ENCODE results near the gene IL21R.
"Not testable (repeated sequence)": the region's sequence is repeated elsewhere in the genome, so short reads cannot be mapped to it uniquely, and the experiment has no call there.

The IL21R gene

DNA sequence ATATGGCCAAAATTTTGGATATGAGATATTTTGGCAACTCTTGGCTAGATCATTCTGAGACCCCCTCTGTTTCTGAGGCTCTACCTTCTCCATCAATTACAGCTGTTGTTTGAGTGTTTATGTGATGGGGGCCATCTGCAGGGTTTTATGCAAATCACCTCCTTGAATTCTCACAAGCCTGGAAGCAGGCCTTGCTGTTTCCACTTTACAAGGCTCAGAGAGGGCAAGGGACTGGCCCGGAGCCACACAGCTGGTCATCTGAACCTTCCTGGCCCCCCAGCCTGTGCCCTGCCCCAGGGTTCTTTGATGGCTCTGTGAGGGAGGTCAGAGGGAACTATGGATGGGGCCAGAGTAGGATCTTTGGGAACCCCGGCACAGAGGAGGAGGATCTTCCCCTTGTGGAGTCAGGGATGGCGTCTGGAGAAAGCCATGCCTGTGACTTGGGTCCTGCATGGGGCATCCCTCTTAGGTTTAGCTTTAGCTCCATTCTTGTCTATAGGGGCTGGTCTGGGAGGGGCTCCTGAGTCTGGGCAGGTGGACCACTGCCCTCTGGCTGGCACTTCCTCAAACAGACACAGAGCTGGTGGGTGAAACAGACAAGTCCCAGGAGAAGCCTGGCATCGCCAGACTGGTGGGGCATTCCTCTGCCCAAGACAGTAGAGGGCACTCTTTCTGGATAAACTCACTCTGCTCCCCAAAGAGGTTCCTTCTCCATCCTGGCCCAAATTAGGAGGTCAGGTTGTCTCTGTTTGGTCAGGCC lies 26.2 kb downstream of the IL21R start:
- DNase-seq: no peak

DNA sequence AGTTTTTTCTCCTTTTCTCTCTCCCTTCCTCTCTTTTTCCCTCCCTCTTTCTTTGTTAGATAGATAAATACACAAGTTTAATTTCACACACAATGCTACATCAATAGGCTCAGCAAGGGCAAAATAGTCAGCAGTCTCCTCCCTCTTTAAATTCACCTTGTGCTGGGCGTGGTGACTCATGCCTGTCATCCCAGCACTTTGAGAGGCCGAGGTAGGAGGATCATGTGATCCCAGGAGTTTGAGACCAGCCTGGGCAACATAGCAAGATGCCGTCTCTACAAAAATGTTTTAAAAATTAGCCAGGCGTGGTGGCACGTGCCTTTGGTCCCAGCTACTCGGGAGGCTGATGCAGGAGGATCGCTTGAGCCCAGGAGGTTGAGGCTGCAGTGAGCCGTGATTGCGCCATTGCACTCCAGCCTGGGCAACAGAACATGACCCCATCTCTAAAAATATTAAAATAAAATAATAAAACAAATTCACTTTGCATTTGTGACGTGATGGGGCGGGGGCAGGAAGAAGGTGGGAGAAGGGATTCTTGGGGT lies 27.4 kb downstream of the IL21R start:
- DNase-seq: no peak

DNA sequence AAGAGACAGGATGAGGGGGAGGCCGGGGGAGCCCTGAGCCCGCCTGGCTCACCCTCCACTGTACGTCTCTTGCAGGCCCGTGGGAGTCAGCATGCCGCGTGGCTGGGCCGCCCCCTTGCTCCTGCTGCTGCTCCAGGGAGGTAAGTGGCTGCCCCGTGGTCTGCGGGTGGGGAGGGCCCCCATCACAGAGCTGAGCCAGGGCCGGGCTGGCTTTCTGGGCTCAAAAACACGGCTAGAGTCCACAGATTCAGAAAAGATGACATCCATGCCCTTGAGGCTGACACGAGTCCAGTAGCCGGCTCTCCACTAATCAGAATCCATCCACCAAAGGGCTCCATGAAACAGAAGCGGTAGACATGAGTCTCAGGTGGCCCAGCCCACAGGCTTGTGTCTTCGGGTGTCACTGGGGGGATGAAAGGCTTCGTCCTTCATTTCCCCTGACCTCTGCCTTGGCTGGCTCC lies 28.0 kb downstream of the IL21R start:
- DNase-seq: no peak

DNA sequence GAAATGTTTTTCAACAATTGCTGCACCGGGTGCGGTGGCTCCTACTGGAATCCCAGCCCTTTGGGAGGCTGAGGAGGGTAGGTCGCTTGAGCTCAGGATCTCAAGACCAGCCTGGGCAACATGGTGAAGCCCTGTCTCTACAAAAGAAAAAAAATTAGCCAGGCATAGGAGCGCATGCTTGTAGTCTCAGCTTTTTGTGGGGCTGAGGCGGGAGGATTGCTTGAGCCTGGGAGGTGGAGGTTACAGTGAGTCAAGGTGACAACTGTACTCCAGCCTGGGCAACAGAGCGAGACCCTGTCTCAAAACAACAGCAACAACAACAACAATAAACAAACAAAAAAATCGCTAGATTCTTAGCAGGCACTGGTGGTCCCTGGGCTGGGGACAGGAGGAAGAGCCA lies 28.5 kb downstream of the IL21R start:
- DNase-seq: no peak

DNA sequence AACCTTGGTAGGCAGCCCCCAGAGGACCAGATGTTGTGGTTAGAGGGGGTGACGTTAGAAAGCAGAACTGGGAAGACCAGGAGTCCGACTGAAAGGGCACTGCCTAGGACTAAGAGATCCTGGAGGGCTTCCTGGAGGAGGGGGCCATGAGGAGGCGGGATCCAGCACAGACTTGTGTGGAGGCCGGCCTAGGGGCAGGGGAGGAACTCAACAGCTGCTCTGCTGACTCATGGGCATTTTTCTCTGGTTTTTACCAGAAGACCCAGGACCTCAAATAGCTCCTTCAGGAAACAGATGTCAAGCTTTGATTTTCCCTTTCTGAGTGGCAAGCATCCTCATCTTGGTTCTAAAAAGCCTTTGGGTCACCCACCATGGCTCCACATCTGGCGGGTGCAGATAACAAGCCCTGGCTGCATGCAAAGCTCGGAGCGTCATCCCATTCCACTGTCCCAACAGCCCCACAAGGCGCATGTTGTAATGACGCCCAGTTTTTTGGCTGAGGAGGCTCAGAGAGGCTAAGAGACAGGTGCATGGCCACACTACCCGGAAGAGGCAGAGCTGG lies 29.0 kb downstream of the IL21R start:
- DNase-seq: no peak

DNA sequence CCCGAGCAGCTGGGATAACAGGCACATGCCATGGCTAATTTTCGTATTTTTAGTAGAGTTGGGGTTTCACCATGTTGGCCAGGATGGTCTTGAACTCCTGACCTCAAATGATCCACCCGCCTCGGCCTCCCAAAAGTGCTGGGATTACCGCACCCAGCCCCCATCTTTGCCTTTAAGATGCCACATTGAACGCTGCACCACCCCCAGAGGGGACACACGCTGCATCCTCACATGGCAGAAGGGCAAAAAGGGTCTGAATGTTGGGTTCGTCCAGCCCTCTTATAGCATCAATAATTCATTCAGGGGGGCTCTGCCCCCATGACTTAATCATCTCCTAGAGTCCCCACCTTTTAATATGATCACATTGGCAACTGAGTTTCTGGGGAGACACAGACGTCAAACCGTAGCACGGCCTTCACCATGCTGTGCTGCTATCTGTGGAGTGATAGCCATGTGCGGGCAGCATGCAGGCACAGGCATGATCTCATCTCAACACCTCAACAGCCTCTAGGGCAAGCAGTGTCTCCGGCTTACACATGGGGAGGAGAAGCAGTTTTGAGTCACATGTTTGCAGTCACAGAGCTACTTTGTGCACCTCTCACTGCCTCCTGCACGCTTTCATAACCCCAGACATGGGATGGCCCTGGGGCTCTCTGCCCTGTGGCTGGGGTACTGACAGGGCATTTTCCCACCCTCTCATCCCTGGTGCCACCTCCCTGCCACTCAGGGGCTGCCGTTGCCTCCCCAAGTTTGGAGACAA lies 30.0 kb downstream of the IL21R start:
- no peak for DNase-seq

DNA sequence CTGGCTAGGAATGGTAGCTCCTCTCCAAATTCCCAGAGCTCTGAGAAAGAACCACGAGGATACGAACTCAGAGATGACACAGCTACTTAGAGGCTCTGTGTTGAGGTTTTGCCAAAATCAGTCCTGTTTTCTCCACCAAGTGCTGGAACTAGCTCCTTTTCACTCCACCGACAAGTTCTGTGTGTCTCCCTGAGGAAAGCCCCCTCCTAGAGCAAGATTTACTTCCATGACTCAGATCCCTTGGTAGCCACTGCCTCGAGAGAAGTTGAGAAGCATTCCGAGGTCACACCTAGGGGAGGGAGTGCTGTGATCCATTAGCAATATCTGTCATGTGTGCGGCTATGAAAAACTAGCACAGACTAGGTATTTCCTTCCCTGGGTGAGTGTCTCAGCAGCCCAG lies 30.6 kb downstream of the IL21R start:
- DNase-seq: no peak

DNA sequence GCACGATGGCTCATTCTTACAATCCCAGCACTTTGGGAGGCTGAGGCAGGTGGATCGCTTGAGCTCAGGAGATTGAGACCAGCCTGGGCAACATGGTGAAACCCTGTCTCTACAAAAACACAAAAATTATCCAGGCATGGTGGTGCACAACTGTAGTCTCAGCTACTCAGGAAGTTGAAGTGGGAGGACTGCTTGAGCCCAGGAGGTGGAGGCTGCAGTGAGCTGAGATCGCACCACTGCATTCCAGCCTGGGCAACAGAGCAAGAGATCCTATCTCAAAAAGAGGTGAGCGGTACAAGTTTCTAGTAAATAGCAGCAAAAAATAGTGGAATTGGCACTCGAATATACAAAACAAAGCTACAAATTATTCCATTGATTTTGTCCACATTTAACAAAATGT lies 31.2 kb downstream of the IL21R start:
- not testable (repeated sequence) for DNase-seq

DNA sequence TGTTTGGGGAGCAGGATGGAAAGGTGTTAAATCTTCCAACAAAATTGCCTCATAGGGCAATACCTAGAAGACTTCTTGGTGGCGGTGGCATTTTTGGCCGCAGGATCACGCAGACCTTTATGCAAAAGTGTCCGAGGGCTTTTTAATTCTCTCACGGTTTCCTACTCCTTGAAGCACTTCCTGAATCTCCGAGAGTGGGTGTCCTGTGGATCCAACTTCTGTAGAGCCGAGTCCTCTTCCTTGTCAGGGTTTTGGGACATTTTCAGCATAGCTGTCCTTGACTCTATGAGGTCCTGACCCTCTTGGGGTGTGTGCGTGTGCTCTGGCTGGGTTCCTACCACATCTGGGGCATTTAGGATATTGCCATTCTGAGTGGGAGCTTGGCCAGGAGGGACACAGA lies 31.7 kb downstream of the IL21R start:
- DNase-seq: no peak

DNA sequence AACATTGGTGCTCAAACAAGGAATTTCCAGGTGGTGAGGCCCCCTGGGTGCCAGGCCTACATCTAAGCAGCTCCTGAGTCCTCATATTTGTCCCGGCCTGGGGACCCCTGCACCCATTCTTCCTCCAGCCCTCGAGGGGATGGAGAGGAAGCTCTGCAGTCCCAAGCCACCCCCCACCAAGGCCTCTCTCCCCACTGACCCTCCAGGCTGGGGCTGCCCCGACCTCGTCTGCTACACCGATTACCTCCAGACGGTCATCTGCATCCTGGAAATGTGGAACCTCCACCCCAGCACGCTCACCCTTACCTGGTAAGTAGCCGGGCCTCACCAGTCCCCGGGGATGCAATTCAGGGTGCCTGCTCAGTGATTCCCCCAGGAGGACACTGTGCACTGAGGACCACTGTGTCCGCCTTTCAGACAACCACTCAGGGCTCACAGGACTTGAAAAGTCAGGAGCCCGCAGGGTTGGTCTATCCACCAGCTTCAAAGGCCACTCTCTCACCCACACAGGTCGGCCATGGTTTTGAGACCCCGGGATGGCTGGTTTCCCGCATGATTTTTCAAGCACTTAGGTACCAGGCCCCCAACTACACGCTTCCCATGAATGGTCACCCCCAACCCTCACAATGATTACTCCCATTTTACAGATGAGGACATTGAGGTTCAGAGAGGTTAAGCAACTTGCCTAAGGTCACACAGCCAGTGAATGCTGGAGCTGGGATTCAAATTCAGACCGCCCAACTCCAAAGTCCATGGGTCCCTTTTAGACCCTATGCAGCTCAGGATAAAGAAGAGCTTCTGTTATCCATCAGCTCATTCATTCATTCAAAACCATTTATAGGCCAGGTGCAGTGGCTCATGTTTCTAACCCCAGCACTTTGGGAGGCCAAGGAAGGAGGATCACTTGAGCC lies 32.4 kb downstream of the IL21R start:
- DNase-seq: no peak

DNA sequence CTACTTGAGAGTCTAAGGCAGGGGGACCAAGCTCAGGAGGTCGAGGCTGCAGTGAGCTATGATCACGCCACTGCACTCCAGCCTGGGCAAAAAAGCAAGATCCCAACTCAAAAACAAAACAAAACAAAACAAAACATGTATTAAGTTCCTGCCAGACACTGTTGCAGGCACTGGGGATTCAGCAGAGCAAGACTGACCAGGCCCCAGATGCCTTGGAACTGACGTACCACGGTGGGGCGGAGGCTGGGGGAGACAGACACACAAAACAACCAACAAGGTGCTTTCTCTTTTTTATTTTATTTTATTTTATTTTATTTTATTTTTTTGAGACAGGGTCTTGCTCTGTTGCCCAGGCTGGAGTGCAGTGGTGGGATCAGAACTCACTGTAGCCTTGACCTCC lies 33.2 kb downstream of the IL21R start:
- not testable (repeated sequence) for DNase-seq

DNA sequence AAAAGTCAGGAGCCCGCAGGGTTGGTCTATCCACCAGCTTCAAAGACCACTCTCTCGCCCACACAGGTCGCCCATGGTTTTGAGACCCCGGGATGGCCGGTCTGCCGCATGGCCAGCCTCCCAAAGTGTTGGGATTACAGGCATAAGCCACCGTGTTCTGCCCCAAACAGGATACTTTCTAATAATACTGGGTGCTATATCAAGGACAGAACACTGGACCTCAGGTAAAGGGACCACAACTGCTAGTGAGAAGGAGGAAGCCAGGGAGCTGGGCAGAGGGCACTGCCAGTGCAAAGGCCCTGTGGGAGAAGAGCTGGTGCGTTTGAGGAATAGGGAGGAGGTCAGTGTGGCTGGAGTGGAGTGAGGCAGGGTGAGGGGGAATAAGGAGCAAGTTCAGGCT lies 34.1 kb downstream of the IL21R start:
- DNase-seq: no peak

DNA sequence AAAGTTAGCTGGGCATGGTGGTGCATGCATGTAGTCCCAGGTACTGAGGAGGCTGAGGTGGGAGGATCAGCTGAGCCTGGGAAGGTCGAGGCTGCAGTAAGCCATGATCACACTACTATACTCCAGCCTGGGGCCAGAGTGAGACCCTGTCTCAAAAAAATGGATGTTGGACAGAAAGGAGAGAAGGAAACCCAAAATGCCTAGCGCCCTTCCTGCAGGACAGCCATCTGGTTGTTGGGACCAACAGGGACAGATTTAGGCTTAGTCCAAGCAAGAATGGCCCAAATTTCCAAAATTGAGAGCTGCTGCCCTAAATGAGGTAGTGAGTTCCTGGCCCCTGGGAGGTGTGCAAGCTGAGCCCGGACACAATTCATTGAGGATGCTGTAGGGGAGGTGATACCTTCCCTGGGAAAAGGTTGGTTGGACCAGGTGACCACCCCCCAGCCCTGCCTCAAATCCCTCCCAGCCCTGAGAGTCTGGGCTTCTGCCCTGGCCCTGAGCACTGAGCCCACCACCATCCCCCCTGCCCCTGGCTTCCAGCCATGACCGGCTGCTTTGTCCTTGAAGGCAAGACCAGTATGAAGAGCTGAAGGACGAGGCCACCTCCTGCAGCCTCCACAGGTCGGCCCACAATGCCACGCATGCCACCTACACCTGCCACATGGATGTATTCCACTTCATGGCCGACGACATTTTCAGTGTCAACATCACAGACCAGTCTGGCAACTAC lies 35.1 kb downstream of the IL21R start:
- DNase-seq: no peak

DNA sequence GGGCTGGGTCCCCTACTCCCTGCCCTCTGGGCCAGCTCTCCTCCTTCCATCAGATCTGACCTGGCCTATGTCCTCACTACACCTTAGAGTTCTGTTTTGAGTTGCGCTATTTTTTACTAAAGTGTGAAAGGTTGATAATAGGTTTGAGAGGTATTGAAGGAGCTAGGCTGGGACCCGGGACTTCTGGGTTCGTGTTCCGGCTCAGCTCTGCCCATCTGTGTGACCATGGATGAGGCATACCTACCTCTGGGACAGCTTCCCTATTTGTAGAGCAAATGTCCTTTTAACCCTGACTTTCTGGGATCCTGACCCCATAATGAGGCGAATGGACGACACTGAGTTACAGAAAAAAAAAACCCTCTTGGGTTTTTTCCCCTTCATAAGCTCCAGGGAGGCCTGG lies 36.0 kb downstream of the IL21R start:
- no peak for DNase-seq

DNA sequence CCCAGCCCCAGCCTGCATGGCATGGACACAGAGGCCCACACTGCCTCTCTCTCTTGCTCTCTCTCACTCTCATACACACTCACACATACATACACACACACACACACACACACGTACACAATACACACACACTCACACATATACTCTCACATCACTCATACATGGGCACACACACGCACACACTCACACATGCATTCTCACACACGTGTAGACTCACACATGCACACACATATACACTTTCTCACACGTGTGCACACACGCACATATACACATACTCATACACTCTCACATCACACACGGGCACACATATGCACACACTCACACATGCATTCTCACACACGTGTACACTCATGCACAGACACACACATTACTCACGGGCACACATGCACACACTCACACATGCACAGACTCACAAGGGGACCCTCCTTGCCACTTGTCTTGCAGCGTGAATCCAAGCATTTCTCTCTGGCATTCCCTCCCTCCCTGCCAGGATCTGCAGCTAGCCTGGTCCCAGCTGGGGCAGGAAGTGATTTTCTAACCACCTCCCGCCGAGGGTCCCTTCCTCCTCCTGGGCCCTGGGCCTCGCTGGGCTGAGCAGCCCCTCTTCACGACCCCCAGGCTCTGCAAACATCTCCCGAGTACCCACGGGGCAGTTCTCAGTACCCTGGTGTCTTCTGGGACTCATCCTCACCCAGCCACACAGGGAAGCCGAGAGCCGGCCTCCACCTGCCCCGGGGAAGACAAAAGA lies 37.5 kb downstream of the IL21R start:
- no peak for DNase-seq

DNA sequence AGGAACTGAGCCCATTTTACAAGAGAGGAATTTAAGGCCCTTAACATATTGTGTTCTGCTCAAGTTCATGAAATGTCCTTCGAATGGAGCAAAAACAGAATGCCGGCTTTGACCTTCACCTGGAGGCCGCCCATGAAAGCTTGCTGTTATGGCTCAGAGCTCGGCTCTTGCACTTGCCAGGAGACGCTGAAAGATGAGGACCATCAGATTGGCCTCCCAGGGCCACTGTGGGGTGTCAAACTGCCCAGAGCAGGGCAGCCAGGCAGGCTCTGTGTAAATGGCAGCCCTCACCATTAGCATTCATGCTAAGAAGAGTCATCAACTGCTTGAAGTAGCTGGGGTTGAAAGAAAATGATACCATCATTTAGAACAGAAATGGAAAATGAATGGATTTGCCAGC lies 39.3 kb downstream of the IL21R start:
- DNase-seq: no peak

DNA sequence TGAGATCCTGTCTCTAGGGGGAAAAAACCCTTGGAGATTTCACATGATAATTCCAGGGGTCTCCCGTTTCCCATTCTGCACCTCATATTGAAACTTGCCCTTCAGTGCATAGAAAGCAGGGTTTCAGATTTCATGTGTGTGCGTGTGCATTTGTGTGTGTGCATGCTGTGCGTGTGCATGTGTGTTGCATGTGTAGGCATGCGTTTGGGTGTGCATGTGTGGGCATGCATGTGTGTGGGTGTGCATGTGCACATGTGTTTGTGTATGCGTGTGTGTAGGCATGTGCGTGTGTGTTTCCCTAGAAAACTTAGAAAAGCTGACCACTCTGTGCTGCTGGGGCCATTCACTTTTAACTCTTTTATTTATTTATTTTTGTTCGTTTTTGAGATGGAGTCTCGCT lies 40.0 kb downstream of the IL21R start:
- DNase-seq: no peak

DNA sequence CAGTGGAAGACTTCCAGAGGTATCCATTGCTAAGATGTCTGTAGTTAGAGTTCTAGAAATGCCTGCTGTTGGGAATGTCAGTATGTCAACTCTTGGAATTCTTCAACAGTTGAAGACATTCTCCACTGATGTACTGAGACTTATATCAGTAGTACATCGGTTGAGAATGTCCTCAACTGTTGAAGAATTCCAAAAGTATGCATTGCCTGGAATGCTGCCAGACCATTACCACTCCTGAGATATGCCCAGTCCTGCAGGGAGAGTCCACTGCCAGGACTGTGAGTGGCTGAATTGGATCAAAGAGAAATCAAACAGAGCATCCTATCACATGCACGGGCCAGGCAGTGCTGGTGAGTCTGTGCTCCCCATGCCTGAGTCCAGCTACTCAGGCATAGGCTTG lies 42.0 kb downstream of the IL21R start:
- no peak for DNase-seq

DNA sequence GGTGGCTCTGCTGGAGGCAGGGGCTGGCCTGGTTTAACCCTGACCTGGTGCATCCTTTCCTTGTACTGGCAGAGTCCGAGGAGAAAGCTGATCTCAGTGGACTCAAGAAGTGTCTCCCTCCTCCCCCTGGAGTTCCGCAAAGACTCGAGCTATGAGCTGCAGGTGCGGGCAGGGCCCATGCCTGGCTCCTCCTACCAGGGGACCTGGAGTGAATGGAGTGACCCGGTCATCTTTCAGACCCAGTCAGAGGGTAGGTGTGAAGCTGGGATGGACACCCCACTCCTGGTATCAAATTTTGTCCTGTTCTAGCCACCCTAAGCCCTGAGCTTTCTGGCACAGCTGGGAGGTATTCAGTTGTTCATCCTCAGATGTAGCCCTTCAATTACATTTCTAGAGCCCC lies 42.5 kb downstream of the IL21R start:
- DNase-seq: no peak

DNA sequence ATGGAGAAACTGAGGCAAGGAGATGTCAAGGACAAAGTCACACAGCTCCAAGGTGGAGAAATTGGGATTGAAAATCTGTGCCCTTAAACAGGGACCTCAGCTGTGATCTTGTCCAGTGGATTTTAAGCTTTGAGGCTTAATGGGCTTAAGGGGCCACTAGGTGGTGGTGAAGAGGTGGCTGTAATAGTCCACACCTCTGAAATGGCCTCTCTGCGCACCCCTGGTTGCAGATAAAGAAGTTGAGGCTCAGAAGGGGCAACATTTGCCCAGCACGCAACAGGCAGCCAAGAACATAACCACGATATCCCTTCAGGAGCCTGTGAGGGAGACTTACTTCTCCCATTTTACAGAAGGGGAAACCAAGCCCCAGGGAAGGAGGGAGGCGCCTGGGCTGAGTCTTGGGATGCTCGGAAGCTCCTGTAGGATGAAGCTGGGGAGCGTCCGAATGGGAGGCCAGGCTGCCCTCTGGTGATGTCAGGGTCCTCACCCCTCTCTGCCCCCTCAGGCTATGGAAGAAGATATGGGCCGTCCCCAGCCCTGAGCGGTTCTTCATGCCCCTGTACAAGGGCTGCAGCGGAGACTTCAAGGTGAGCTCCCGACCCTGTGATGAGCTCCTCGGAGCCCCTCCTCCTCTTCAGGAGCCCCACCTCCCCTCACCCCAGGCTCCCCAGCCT lies 43.7 kb downstream of the IL21R start:
- DNase-seq: no peak

DNA sequence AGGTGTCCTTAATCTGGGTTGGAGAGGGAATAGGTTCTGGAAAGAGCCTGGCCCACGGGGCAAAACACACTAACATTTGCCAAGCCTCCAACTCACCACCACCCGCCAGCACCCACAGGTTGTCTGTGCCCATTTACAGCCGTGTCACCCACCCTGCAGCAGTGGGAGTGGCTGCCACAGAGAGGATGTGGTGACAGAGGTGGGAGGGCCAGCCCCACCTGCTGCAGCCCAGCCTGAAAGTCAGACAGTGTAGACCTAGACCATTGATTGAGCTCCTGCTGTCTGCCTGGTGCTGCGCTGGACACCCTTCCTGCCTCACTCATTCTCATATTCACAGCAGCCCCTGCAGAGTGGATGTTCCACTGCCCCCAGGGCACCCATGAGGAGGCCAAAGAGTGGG lies 44.7 kb downstream of the IL21R start:
- DNase-seq: peak; percentile 89
